NCI-H146 treated with DMSO at 0.1 percent for 48 hours (cell line): ENCODE data around the gene FGD5.

ENCODE experiments used
- DNase-seq: peaks from one replicate; lab custom pipeline; 2025; ENCODE audit not compliant: unreplicated experiment; lab: John Stamatoyannopoulos, UW

FGD5 gene

DNA sequence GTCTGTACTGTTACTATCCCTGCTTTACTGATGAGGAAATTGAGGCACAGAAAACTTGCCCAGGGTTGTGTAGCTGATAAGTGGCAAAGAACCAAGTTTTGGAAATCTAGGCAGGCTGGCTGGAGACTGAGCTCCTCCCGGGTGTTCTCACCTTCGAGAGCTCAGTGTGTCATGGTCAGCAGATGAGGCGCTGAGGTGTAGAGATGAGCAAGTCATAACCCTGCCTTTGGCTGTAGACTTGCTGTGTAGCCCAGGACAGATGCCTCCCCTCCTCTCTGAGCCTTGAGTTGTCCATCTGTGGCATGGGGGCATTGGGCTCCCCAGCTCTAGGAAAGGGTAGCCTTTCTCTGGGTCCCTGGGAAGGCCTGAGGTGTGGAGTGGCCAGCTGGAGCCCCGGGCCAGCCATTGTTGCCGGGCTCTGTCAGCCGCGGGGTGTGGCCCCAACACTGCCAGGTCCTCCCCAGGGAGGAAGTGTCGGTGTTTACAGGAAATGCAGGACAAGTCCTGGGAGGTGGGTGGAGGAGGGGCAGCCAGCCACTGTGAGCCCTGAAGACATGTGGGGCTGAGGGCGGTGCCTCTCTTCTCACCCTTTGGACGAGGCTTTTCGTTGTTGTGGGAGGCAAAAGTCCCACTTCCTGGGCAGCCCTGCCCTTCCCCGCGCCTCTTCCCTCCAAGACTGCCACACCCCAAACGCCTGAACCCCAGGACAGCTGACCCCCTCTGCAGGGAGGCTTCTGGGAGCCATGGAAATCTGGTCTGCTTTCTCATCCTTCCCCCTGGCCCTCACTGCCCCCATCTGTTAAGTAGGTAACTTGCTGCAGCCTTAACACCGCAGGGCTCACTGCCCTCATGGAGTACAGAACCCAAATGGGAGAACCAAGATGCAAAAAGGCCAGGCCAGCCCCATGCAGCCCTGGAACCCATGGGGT, 29.1 kb downstream of the FGD5 start:
- no peak for DNase-seq

- DNase-seq: no peak
Measured at GRCh38 chr3:14848906-14849305, 30.1 kb downstream of the FGD5 start.

DNA sequence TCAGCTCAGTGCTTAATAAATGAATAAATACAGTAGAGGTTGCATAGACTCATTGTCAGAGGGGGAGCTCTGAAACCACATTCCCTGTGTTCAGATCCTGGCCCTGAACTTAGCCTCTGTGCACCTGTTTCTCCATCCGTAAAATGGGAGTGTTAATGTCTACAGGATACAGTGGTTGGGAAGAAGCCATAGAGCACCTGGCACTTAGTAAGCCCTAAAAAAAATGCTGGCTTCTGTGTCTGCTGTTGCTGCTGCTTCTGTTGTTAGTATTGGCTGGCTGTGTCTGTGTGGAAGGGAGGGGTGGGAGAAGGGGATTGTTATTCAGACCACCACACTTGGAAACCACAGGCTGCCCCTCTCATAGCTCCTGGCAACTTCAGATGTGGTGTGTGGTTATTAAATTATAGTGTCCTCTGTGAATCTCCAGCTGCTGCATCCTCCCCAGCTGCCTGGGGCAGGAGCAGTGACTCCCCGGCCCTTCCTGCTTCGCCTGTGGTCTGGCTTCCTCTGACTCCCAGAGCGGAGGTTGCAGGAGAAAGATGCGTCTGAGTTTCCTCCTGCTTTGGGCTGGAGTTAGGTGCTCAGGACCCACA, 31.0 kb downstream of the FGD5 start:
- DNase-seq: no peak

GRCh38 chr3:14852058-14852594, 33.4 kb downstream of the FGD5 start:
- DNase-seq: no peak

GRCh38 chr3:14852717-14853116, 34.0 kb downstream of the FGD5 start:
- DNase-seq: no peak

GRCh38 chr3:14853271-14853951, 34.6 kb downstream of the FGD5 start:
- DNase-seq: no peak

DNA sequence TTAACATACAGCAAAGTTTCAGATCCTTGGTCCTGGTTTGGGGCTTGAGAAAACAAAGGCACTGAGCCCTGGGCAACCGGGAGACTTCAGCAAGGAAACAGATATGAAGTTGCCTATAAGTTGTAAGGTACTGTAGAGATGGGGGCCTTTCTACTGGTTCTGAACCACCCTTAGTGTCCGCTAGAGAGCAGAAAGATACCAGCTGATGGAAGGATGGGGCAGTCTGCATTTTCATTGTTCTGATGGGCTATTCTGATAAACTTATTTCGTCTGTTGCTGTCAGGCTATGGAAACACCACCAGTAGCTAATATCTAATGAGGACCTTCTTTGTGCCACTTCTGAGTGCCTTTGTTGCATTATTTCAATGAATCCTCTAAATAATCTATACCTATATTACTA, 38.7 kb downstream of the FGD5 start:
- DNase-seq: no peak

DNA sequence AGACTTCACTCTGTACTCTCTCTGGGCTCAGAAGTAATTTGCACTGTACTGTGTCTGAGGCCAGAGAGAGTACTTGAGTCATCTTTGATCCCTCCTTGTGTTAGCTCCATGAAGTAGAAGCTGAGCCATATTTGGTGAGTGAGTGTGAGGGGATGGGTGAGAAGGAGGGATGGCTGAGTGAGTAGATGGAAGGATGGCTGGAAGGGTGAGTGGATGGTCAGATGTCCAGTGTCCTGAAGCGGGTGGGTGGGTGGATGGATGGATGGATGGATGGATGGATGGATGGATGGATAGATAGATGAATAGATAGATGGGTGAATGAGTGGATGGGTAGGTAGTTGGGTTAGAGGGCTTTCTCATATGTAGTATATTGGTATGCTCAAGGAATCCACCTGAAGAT, 39.3 kb downstream of the FGD5 start:
- no peak for DNase-seq

GRCh38 chr3:14859880-14860279, 41.1 kb downstream of the FGD5 start:
- no peak for DNase-seq

DNA sequence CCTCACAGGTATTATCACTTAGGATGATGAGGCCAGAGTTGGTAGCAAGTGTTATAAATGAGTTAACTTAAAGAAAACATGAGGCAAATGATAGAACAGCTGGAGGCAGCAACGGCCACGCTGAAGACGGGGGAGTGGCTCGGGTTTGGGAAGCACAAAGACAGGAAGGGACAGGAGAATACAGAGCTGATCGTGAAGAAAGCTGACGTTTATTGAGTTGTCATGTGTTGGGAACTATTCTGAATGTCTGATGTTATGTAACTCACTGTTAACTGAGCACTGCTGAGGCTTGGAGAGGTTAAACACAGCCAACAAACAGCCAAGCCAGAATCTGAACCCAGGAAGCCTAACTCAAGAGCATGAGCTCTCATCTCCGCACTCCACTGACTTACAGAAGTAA, 42.3 kb downstream of the FGD5 start:
- DNase-seq: no peak

- DNase-seq: no peak
Measured at GRCh38 chr3:14861446-14862302, 42.9 kb downstream of the FGD5 start.

DNA sequence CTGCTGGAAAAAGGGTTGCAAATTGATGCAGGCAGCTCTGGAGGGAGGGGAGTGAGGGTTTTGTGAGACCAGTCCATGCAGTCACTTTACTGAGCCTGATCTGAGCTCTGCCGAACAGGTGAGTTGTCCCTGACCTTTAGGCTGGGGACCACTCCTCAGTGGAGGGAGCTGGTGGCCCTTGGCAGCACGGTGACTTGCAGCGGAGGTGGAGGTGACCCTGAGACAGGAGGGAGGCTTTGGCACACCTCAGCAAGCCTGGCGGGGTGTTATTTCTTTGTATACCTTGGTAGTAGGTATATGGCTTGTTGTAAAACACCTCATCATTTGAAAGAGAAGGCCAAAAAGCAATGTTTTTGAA, 43.5 kb downstream of the FGD5 start:
- DNase-seq: no peak

GRCh38 chr3:14862661-14863230, 44.0 kb downstream of the FGD5 start:
- no peak for DNase-seq

DNA sequence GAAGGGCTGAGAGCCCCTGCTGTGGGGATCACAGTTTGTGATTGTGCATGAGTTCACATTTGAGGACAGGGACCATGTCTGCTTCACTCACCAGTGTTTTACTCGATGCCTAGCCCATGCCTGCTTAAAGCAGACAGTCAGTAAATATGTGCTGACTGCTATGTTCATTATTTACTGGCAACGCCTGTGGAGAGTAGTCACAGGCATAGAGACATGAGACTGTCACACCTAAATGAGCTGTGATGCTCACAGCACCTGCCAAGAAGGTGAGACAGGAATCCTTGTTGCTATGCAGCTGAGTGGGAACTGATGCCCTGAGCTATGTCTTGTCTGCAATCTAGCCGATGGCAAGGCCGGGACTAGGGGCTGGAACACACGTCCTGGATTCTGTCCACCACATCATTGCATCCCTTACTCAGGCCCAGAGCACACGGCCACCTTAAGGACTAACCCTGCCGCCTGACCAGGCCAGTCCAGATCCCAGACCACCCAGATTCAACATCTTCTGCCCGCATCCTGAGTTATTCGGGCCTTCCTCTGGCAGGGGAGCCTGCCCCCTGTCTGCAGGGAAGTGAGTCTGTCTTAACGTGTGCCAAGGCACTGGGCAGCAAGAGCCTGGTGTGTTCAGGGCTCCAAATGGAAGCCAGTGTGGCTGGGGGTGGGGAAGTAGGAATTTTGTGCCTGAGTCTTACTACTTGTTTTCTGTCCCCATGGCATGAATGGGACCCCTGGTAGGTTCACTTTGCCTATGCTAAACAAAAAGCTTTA, 44.8 kb downstream of the FGD5 start:
- no peak for DNase-seq

DNA sequence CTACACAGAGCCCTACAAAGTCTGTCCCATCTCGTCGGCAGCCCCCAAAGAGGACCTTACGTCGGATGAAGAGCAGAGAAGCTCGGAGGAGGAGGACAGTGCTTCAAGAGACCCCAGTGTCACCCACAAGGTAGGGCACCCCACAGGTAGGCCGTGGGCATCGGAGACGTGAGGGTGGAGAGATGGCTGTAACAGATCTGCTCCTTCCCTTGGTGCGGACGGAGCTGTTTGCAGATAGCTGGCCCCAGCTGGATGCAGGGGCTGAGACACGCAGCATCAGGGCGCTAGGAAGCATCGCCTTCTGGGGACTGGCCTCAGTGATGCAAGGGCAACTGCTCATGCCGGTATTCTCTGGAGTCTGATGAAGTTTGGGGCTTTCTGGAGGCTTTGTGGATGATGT, 45.4 kb downstream of the FGD5 start:
- no peak for DNase-seq

- no peak for DNase-seq
Measured at GRCh38 chr3:14866627-14867026, 47.9 kb downstream of the FGD5 start.

- no peak for DNase-seq
Measured at GRCh38 chr3:14867936-14868570, 49.3 kb downstream of the FGD5 start.

GRCh38 chr3:14869917-14870782, 51.4 kb downstream of the FGD5 start:
- DNase-seq: no peak

GRCh38 chr3:14870783-14871060, 52.0 kb downstream of the FGD5 start:
- no peak for DNase-seq
